ENCODE data around the gene DIAPH1.

Gene DIAPH1

GRCh38 chr5:141618804-141619554, at the start of gene DIAPH1:
Gene DIAPH1 (minus strand): TSS chr5:141619000. CDS start chr5:141618914, 86 bp downstream.
- H3K36me3 ChIP-seq (ENCODE audit: low read depth) = peaks cover 60% of the 10 kb centered on the region
- H3K9me3 ChIP-seq (ENCODE audit: severe bottlenecking) = no peaks in the 10 kb centered on the region
- H3K27ac ChIP-seq (ENCODE audit: poor library complexity, severe bottlenecking) = peak within 1 kb of the TSS; percentile 88
- no peaks in the 10 kb centered on the region for H3K27me3 ChIP-seq (ENCODE audit: insufficient read depth, poor library complexity, severe bottlenecking)
- H3K4me3 ChIP-seq (ENCODE audit: severe bottlenecking) = peak within 1 kb of the TSS; percentile 73
- peaks cover 11% of the 10 kb centered on the region for H3K4me1 ChIP-seq (ENCODE audit: insufficient read depth, poor library complexity, severe bottlenecking)
- DNase-seq (ENCODE audit: low spot score) (peak; percentile 99), ATAC-seq (ENCODE audit: low read depth) (peak; percentile 87)
- TF ChIP-seq CTCF (IDR thresholded peaks at IDR 0.05; ENCODE audit: poor library complexity, severe bottlenecking) = peak; percentile 99

- DNase-seq (ENCODE audit: low spot score) = no peak
- TF ChIP-seq CTCF (IDR thresholded peaks at IDR 0.05; ENCODE audit: poor library complexity, severe bottlenecking) = no peak
- no peaks in the 10 kb centered on the region for H3K27me3 ChIP-seq (ENCODE audit: insufficient read depth, poor library complexity, severe bottlenecking)
- H3K4me1 ChIP-seq (ENCODE audit: insufficient read depth, poor library complexity, severe bottlenecking) = no peaks in the 10 kb centered on the region
- no peak overlapping the region for H3K4me3 ChIP-seq (ENCODE audit: severe bottlenecking)
- no peak for ATAC-seq (ENCODE audit: low read depth)
- no peaks in the 10 kb centered on the region for H3K9me3 ChIP-seq (ENCODE audit: severe bottlenecking)
- H3K36me3 ChIP-seq (ENCODE audit: low read depth) = peaks cover 72% of the 10 kb centered on the region
- H3K27ac ChIP-seq (ENCODE audit: poor library complexity, severe bottlenecking) = no peak overlapping the region
Observed at GRCh38 chr5:141665995-141666940, 47.5 kb upstream of the DIAPH1 start.

- Histone ChIP-seq H3K4me1 (ENCODE audit: insufficient read depth, poor library complexity, severe bottlenecking) (no peaks in the 10 kb centered on the region), H3K36me3 (ENCODE audit: low read depth) (peaks cover 61% of the 10 kb centered on the region), H3K4me3 (ENCODE audit: severe bottlenecking) (no peak overlapping the region), H3K27me3 (ENCODE audit: insufficient read depth, poor library complexity, severe bottlenecking) (no peaks in the 10 kb centered on the region), H3K27ac (ENCODE audit: poor library complexity, severe bottlenecking) (no peak overlapping the region), H3K9me3 (ENCODE audit: severe bottlenecking) (no peaks in the 10 kb centered on the region)
- DNase-seq (ENCODE audit: low spot score) (no peak), ATAC-seq (ENCODE audit: low read depth) (peak; percentile 89)
- TF ChIP-seq CTCF (IDR thresholded peaks at IDR 0.05; ENCODE audit: poor library complexity, severe bottlenecking) = peak; percentile 98
Observed at GRCh38 chr5:141664733-141665461, 46.1 kb upstream of the DIAPH1 start.

- Histone ChIP-seq H3K4me3 (ENCODE audit: severe bottlenecking) (no peak overlapping the region), H3K9me3 (ENCODE audit: severe bottlenecking) (no peaks in the 10 kb centered on the region), H3K27ac (ENCODE audit: poor library complexity, severe bottlenecking) (no peak overlapping the region), H3K4me1 (ENCODE audit: insufficient read depth, poor library complexity, severe bottlenecking) (no peaks in the 10 kb centered on the region), H3K27me3 (ENCODE audit: insufficient read depth, poor library complexity, severe bottlenecking) (no peaks in the 10 kb centered on the region), H3K36me3 (ENCODE audit: low read depth) (peaks cover 48% of the 10 kb centered on the region)
- TF ChIP-seq CTCF (IDR thresholded peaks at IDR 0.05; ENCODE audit: poor library complexity, severe bottlenecking) = no peak
- ATAC-seq (ENCODE audit: low read depth) (no peak), DNase-seq (ENCODE audit: low spot score) (no peak)
Observed at GRCh38 chr5:141663506-141663905, 44.7 kb upstream of the DIAPH1 start.

Measured in RWPE2 (cell line).